ENCODE results near the gene HOXB7. TPM values are rescaled to one million over a fixed set of nuclear protein-coding genes. Genes with fewer than 3 reads are reported as not detected.

HOXB7 gene
- total RNA-seq, 1 donor from 2014 or later, result not detected

DNA sequence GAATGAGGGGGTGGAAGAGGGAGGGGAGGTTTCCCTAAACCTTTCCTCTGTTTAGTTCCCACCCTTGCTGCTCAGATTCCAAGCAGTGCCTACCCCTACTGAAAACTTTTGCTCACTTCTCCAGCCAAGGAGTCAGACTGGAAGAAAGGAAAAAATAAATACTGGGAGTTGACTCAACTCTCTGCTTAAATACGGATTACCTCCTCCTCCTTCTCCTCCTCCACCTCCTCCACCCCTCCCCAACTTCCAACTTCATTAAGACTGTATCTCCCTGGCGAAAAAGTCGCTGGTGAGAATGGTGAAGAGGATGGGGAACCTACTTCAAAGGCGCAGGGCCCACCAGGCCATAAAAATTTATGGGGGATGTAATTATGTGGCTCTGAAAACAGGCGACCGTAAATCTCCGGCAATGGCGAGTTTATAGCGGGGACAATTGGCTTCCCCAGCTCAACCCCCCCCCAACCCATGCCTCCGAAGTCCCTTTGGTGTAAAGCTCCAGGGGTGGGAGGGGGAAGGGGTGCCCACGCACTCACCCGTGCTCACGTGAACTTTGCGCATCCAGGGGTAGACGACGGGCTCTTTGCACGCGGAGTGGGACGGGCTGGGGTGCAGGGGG, 33.4 kb downstream of the HOXB7 start:
- H3K27ac Mint-ChIP-seq (ENCODE audit: unreplicated experiment), result no peak overlapping the region
- DNase-seq (ENCODE audit: extremely low spot score, unreplicated experiment), result no peak
- no peaks in the 10 kb centered on the region for H3K36me3 Mint-ChIP-seq (ENCODE audit: unreplicated experiment)
- no peaks in the 10 kb centered on the region for H3K9me3 Mint-ChIP-seq (ENCODE audit: unreplicated experiment)
- H3K27me3 Mint-ChIP-seq (ENCODE audit: unreplicated experiment), result peaks cover 88% of the 10 kb centered on the region
- peaks cover 3% of the 10 kb centered on the region for H3K4me1 Mint-ChIP-seq (ENCODE audit: unreplicated experiment)
- H3K4me3 Mint-ChIP-seq (ENCODE audit: unreplicated experiment), result no peak overlapping the region
- TF ChIP-seq, protein P1, sequence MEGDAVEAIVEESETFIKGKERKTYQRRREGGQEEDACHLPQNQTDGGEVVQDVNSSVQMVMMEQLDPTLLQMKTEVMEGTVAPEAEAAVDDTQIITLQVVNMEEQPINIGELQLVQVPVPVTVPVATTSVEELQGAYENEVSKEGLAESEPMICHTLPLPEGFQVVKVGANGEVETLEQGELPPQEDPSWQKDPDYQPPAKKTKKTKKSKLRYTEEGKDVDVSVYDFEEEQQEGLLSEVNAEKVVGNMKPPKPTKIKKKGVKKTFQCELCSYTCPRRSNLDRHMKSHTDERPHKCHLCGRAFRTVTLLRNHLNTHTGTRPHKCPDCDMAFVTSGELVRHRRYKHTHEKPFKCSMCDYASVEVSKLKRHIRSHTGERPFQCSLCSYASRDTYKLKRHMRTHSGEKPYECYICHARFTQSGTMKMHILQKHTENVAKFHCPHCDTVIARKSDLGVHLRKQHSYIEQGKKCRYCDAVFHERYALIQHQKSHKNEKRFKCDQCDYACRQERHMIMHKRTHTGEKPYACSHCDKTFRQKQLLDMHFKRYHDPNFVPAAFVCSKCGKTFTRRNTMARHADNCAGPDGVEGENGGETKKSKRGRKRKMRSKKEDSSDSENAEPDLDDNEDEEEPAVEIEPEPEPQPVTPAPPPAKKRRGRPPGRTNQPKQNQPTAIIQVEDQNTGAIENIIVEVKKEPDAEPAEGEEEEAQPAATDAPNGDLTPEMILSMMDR (IDR thresholded peaks at IDR 0.05), result no peak

DNA sequence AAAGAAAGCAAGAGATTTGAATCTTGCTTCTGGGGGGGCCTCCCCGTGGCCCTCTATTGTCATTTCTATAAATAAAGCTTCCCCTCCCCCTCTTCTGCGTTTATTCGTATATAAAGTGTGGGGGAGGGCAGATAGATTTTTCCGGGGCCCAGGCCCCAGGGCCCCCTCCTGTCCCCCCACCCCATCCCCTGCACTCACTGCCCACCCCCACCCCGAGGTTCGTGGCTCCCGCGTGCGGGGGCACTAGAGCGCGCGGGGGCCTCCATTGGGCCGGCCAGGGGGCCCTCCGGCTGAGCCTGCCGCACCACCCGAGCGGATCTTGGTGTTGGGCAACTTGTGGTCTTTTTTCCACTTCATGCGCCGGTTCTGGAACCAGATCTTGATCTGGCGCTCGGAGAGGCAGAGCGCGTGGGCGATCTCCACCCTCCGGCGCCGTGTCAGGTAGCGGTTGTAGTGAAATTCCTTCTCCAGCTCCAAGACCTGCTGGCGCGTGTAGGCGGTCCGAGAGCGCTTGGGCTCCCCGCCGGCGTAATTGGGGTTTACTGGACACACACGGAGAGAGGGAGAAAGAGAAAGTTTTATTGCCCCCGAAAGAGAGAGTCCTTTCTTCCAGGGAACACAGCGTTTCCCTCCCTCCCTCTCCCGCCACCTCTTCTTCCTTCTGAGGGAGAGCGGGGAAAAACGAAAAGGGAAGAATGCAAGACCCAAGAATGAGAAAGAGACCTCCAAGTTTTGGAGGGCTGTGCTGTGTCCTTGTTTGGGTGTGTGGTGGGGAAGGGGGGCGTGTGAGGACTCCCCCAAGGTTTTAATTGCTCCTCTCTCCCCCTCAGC, 34.1 kb downstream of the HOXB7 start:
- Mint-ChIP-seq H3K27me3 (ENCODE audit: unreplicated experiment) (peaks cover 91% of the 10 kb centered on the region), H3K4me3 (ENCODE audit: unreplicated experiment) (no peak overlapping the region), H3K36me3 (ENCODE audit: unreplicated experiment) (no peaks in the 10 kb centered on the region), H3K9me3 (ENCODE audit: unreplicated experiment) (no peaks in the 10 kb centered on the region), H3K27ac (ENCODE audit: unreplicated experiment) (no peak overlapping the region), H3K4me1 (ENCODE audit: unreplicated experiment) (no peaks in the 10 kb centered on the region)
- DNase-seq (ENCODE audit: extremely low spot score, unreplicated experiment), result no peak
- TF ChIP-seq, protein P1 (IDR thresholded peaks at IDR 0.05), result no peak

DNA sequence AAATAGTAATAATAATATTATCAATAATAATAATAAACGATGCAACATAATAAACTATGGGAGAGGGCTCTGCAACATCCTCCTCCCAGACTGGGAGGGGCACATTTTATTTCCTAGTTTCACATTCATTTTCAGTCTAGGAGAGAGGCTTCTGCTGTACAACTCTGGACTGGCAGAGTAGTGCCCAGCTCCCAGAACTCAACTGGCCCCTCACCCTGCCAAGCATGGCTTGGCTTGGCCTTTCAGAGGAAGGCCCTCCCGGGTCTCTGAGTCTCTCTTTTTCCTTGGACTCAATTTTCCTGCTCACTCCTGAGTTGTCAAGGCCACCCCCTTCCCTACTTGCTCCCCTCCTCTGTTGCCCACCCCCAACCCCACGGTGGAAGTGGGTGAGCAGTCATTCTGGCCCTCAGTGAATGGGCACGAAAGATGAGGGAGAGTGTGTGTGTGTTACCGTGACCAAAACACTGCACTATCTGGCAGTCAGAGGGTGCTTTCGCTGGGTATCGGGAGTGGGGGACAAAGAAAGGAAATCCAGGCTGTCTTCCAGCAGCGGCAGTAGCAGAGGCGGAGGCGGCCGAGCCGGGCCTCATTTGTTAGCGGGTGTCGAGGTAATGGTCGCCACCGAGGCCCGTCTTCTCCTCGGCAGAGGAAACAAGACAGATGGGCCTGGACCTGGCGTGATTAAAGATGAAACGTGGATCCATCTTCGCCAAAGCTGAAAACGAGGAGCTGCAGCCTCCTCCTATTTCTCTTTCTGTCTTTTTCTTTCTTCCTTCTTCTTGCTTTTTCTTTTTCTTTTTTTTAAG, 34.9 kb downstream of the HOXB7 start:
- DNase-seq (ENCODE audit: extremely low spot score, unreplicated experiment), result no peak
- H3K4me1 Mint-ChIP-seq (ENCODE audit: unreplicated experiment), result no peaks in the 10 kb centered on the region

DNA sequence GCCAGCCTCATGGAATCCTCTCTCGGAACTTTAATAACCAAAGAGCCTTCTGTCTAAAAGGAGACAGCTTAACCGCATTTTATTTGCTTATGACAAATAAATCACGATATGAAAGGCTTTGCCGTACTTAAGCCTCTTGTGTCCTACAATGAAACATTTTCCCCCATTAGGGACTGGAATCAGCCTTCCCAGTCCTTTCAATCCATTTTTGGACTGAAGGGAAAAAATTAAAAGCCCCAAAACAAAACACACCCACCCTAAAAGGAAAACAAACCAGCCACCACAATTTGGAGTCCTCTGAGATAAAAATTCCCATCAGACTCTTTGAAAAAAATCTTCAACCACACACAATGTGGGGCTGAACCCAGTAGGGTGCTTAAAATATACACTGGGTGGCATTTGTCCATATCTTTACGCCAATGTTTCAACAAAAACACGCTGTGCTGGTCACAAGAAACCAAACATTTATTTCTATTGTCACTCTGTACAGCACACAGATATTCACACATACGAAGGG, 35.7 kb downstream of the HOXB7 start:
- DNase-seq (ENCODE audit: extremely low spot score, unreplicated experiment), result no peak
- TF ChIP-seq, protein P1 (IDR thresholded peaks at IDR 0.05), result no peak
- H3K4me3 Mint-ChIP-seq (ENCODE audit: unreplicated experiment), result no peak overlapping the region
- H3K36me3 Mint-ChIP-seq (ENCODE audit: unreplicated experiment), result no peaks in the 10 kb centered on the region
- no peak overlapping the region for H3K27ac Mint-ChIP-seq (ENCODE audit: unreplicated experiment)
- H3K9me3 Mint-ChIP-seq (ENCODE audit: unreplicated experiment), result no peaks in the 10 kb centered on the region
- no peaks in the 10 kb centered on the region for H3K4me1 Mint-ChIP-seq (ENCODE audit: unreplicated experiment)
- peaks cover 87% of the 10 kb centered on the region for H3K27me3 Mint-ChIP-seq (ENCODE audit: unreplicated experiment)

More for the DNA sequence above, 34.9 kb downstream of the HOXB7 start:
- Mint-ChIP-seq H3K27ac (ENCODE audit: unreplicated experiment) (no peak overlapping the region), H3K4me3 (ENCODE audit: unreplicated experiment) (no peak overlapping the region), H3K27me3 (ENCODE audit: unreplicated experiment) (peaks cover 91% of the 10 kb centered on the region), H3K9me3 (ENCODE audit: unreplicated experiment) (no peaks in the 10 kb centered on the region), H3K36me3 (ENCODE audit: unreplicated experiment) (no peaks in the 10 kb centered on the region)
- TF ChIP-seq, protein P1 (IDR thresholded peaks at IDR 0.05), result no peak

Data from osteocyte (in vitro differentiated cells).